ENCODE data around the gene LRRC8D. TPM values are rescaled to one million over a fixed set of nuclear protein-coding genes. Genes with fewer than 3 reads are reported as not detected.

The LRRC8D gene
- total RNA-seq, 1 experiment from 2014 or later = 37.2 TPM

DNA sequence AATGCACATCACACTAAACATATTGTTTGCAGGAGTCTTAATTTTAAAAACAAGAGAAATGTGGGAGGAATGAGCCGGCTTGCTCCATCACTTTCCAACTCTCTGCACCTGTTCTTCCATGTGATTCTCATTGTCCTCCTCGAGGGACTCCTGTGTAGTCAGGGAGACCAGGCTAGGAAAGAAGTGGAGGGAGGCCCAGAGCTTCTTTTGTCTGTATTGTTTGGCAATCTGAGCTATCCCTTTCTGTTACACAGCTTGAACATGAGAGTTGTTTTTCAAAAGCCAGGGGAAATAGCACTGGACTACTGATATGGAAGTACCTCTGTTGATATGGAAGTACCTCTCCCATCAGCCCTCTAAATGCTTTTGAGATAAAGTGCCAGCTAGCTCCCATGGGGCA, 18.8 kb upstream of the LRRC8D start:
- Histone ChIP-seq H4K5ac (ENCODE audit: insufficient read length, low read depth, low read length) (no peak overlapping the region), H3T11ph (ENCODE audit: low read length) (no peak overlapping the region), H3K9ac (ENCODE audit: extremely low read depth, insufficient read length, low read length) (no peak overlapping the region), H2BK5ac (ENCODE audit: insufficient read length, low read length) (no peak overlapping the region), H3K23me2 (ENCODE audit: insufficient read length, low read depth, low read length, poor library complexity, severe bottlenecking) (no peaks in the 10 kb centered on the region), H2BK20ac (ENCODE audit: low read depth, low read length, poor library complexity, severe bottlenecking) (no peak overlapping the region), H2BK12ac (ENCODE audit: insufficient read length, low read depth, low read length) (no peak overlapping the region), H3K9me3 (ENCODE audit: control insufficient read depth, low read depth, low read length) (no peaks in the 10 kb centered on the region), H3K18ac (ENCODE audit: insufficient read length, low read depth, low read length) (no peak overlapping the region), H3K79me1 (ENCODE audit: insufficient read depth, low read depth, low read length, poor library complexity, severe bottlenecking) (no peaks in the 10 kb centered on the region), H3K4me1 (ENCODE audit: insufficient read depth, low read length) (no peaks in the 10 kb centered on the region; the same call in 1 of the 2 replicates), H3K23ac (ENCODE audit: insufficient read length, low read depth, low read length) (no peak overlapping the region), H3K79me2 (ENCODE audit: insufficient read depth, low read length) (no peaks in the 10 kb centered on the region), H3K4ac (ENCODE audit: low read depth, low read length) (no peak overlapping the region), H4K20me1 (ENCODE audit: control insufficient read depth, insufficient read depth, insufficient read length) (no peaks in the 10 kb centered on the region), H3K56ac (ENCODE audit: insufficient read length, low read depth, low read length) (no peak overlapping the region), H2AK5ac (ENCODE audit: insufficient read length, low read length) (no peak overlapping the region), H2BK120ac (ENCODE audit: low read depth, low read length, poor library complexity, severe bottlenecking) (no peak overlapping the region), H2BK15ac (ENCODE audit: low read depth, low read length) (no peak overlapping the region), H3K4me2 (ENCODE audit: insufficient read depth, insufficient read length, low read length) (no peak overlapping the region), H3K14ac (ENCODE audit: insufficient read depth, low read length) (no peak overlapping the region), H4K91ac (ENCODE audit: insufficient read length, low read depth, low read length) (no peak overlapping the region), H3K27me3 (ENCODE audit: insufficient read depth, low read length) (no peaks in the 10 kb centered on the region), H4K8ac (replicated peaks; ENCODE audit: insufficient read length, low read depth, low read length) (no peak overlapping the region), H2AFZ (ENCODE audit: low read length) (no peak overlapping the region), H3K27ac (ENCODE audit: insufficient read length, low read depth, low read length) (no peak overlapping the region)
- H3K36me3 Mint-ChIP-seq (ENCODE audit: insufficient read depth in 1 of 3, low read depth in 3 of 3) = no peaks in the 10 kb centered on the region; a peak in 1 of 7 replicates
- H3K4me1 Mint-ChIP-seq = peaks cover 16% of the 10 kb centered on the region in 2 experiments
- WGBS (ENCODE audit: extremely low coverage, insufficient read length, low lambda C conversion rate) = no CpG with 5 or more reads among the region's 2 CpGs
- TF ChIP-seq CTCF (conservative IDR thresholded peaks at IDR 0.05) = no peak
- H3K27me3 Mint-ChIP-seq (ENCODE audit: low read depth) = peaks cover 4% of the 10 kb centered on the region
- peak overlapping the region in 1 of 3 experiments; percentile 13; a peak in 1 of 7 replicates for H3K27ac Mint-ChIP-seq
- H3K4me3 Mint-ChIP-seq = no peak overlapping the region
- no peak for DNase-seq
- peaks cover 0 to 3% of the 10 kb centered on the region in 2 experiments; a peak in 1 of 5 replicates for H3K9me3 Mint-ChIP-seq

Measured in H9 (cell line).